Measurements from ENCODE around the gene KIR2DL1. TPM values are rescaled to one million over a fixed set of nuclear protein-coding genes. Genes with fewer than 3 reads are reported as not detected.

Gene KIR2DL1
- total RNA-seq, 2 experiments from 2014 or later, result not detected

DNA sequence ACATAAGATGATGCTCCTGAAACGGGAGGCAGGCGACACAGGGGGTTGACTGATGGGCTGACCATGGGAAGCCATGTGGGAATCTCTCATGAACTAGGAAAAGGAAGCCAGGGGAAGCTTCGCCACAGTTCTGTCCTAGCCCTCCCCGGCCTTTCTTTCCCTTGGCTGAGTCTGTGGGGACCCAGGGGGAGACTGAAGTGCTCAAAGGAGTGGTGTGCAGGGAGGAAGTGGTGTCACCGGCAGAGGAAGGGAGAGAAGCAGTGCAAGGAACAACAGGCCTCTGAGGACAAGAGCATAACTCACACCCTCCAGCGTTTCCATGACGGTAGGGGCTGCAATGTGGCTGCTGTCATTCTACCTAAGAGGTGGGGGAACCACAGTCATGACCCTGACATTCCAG is 44.3 kb upstream of the KIR2DL1 start:
- Histone ChIP-seq H3K4me3 (ENCODE audit: low read depth, low read length, poor library complexity, severe bottlenecking) (no peak overlapping the region), H3K9me2 (ENCODE audit: insufficient read depth, low read length) (no peaks in the 10 kb centered on the region), H4K20me1 (ENCODE audit: insufficient read depth, low read length) (no peaks in the 10 kb centered on the region), H3K9me3 (ENCODE audit: low read length) (no peaks in the 10 kb centered on the region), H3K27ac (ENCODE audit: low read depth, low read length, poor library complexity, severe bottlenecking) (no peak overlapping the region), H3K4me2 (ENCODE audit: low read length) (no peak overlapping the region), H2AFZ (ENCODE audit: low read length) (no peak overlapping the region), H3K4me1 (ENCODE audit: insufficient read depth, low read length, poor library complexity, severe bottlenecking) (no peaks in the 10 kb centered on the region), H3K36me3 (ENCODE audit: insufficient read depth, low read length) (no peaks in the 10 kb centered on the region), H3K79me2 (ENCODE audit: insufficient read depth, low read depth, low read length) (no peaks in the 10 kb centered on the region)
- no TSS peak for BruUV-seq (replicated peaks)
- no peak for TF ChIP-seq EZH2phosphoT487 (IDR thresholded peaks at IDR 0.05; ENCODE audit: borderline replicate concordance, low read depth, low read length)
- no peak for TF ChIP-seq CTCF (conservative IDR thresholded peaks at IDR 0.05; ENCODE audit: low read length)
- CTCF ChIA-PET (ENCODE audit: unreplicated experiment), result no interaction called here
- POLR2A ChIA-PET, result no interaction called here
- DNase-seq (ENCODE audit: low spot score), result no peak
- intact Hi-C loops (cut with micrococcal nuclease; ENCODE audit: unreplicated experiment), result no loop called here

DNA sequence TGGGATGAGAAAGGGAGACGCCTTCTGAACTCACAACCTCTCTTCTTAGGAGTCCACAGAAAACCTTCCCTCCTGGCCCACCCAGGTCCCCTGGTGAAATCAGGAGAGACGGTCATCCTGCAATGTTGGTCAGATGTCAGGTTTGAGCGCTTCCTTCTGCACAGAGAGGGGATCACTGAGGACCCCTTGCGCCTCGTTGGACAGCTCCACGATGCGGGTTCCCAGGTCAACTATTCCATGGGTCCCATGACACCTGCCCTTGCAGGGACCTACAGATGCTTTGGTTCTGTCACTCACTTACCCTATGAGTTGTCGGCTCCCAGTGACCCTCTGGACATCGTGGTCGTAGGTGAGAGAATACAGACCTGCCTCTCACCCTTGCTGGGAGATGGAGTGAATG is 42.0 kb upstream of the KIR2DL1 start:
- POLR2A ChIA-PET, result no interaction called here
- no TSS peak for BruUV-seq (replicated peaks)
- no peak for DNase-seq (ENCODE audit: low spot score)
- TF ChIP-seq CTCF (conservative IDR thresholded peaks at IDR 0.05; ENCODE audit: low read length) (no peak), EZH2phosphoT487 (IDR thresholded peaks at IDR 0.05; ENCODE audit: borderline replicate concordance, low read depth, low read length) (no peak)
- no peaks in the 10 kb centered on the region for H3K36me3 ChIP-seq (ENCODE audit: insufficient read depth, low read length)
- no peak overlapping the region for H3K4me2 ChIP-seq (ENCODE audit: low read length)
- no peaks in the 10 kb centered on the region for H3K9me3 ChIP-seq (ENCODE audit: low read length)
- H3K27ac ChIP-seq (ENCODE audit: low read depth, low read length, poor library complexity, severe bottlenecking), result no peak overlapping the region
- no peak overlapping the region for H2AFZ ChIP-seq (ENCODE audit: low read length)
- H3K4me1 ChIP-seq (ENCODE audit: insufficient read depth, low read length, poor library complexity, severe bottlenecking), result no peaks in the 10 kb centered on the region
- no peak overlapping the region for H3K4me3 ChIP-seq (ENCODE audit: low read depth, low read length, poor library complexity, severe bottlenecking)
- no peaks in the 10 kb centered on the region for H3K9me2 ChIP-seq (ENCODE audit: insufficient read depth, low read length)
- intact Hi-C loops (cut with micrococcal nuclease; ENCODE audit: unreplicated experiment), result no loop called here
- H3K79me2 ChIP-seq (ENCODE audit: insufficient read depth, low read depth, low read length), result no peaks in the 10 kb centered on the region
- no peaks in the 10 kb centered on the region for H4K20me1 ChIP-seq (ENCODE audit: insufficient read depth, low read length)
- CTCF ChIA-PET (ENCODE audit: unreplicated experiment), result no interaction called here

DNA sequence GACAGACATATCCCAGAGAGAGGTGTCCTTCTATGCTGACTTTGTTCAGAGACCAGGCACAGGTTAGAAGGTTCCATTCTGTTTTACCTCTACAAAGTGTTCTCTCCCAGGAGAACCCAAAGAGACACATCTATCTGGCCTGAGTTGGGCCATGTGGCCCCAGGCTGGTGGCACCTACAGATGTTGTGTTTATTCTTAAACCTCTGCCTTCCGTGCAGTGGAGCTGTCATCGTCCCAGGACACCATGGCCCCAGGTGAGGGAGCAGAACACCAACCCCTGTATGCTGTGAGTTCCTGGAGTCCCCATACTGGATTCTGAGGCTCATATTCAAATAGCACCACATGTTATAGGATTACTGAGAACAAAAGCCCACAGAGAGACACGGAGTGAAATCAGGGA is 41.4 kb upstream of the KIR2DL1 start:
- Histone ChIP-seq H3K4me1 (ENCODE audit: insufficient read depth, low read length, poor library complexity, severe bottlenecking) (no peaks in the 10 kb centered on the region), H3K9me3 (ENCODE audit: low read length) (no peaks in the 10 kb centered on the region)
- POLR2A ChIA-PET, result no interaction called here

More for the DNA sequence above, 41.4 kb upstream of the KIR2DL1 start:
- no TSS peak for BruUV-seq (replicated peaks)
- Histone ChIP-seq H3K9me2 (ENCODE audit: insufficient read depth, low read length) (no peaks in the 10 kb centered on the region), H4K20me1 (ENCODE audit: insufficient read depth, low read length) (no peaks in the 10 kb centered on the region), H3K79me2 (ENCODE audit: insufficient read depth, low read depth, low read length) (no peaks in the 10 kb centered on the region), H3K27ac (ENCODE audit: low read depth, low read length, poor library complexity, severe bottlenecking) (no peak overlapping the region), H3K4me2 (ENCODE audit: low read length) (no peak overlapping the region), H3K36me3 (ENCODE audit: insufficient read depth, low read length) (no peaks in the 10 kb centered on the region), H2AFZ (ENCODE audit: low read length) (no peak overlapping the region), H3K4me3 (ENCODE audit: low read depth, low read length, poor library complexity, severe bottlenecking) (no peak overlapping the region)
- no peak for TF ChIP-seq EZH2phosphoT487 (IDR thresholded peaks at IDR 0.05; ENCODE audit: borderline replicate concordance, low read depth, low read length)
- no peak for TF ChIP-seq CTCF (conservative IDR thresholded peaks at IDR 0.05; ENCODE audit: low read length)
- DNase-seq (ENCODE audit: low spot score), result no peak
- CTCF ChIA-PET (ENCODE audit: unreplicated experiment), result no interaction called here
- intact Hi-C loops (cut with micrococcal nuclease; ENCODE audit: unreplicated experiment), result no loop called here

All from OCI-LY7 (cell line).